GM12878 (cell line): Measurements from ENCODE around the gene ADAMTSL1.

Experiments
- IRF4 ChIP-seq: IDR thresholded peaks from 2 replicates; pipeline ENCODE4 v1.6.1; 2011; ENCODE audit warnings: low read depth, low read length
- MYC ChIP-seq: IDR thresholded peaks from 2 replicates; pipeline ENCODE4 v1.6.1; 2011; ENCODE audit warnings: mild to moderate bottlenecking, low read length, moderate library complexity, inconsistent platforms; ENCODE audit not compliant: insufficient read depth, insufficient replicate concordance, insufficient read length, severe bottlenecking
- TF ChIP-seq, protein P1 (sequence below), 3 experiments: IDR thresholded peaks in 2 of 3; conservative IDR thresholded peaks in 1 of 3; 2 replicates each; pipeline ENCODE4 v1.5.1; 2011; ENCODE audit warnings: low read depth in 3 of 3, low read length in 3 of 3, mild to moderate bottlenecking in 3 of 3, control low read depth in 2 of 3, moderate library complexity in 2 of 3, inconsistent platforms in 1 of 3, mixed read lengths in 1 of 3; ENCODE audit not compliant: control insufficient read depth in 2 of 3, insufficient read depth in 1 of 3; ENCODE audit errors: extremely low read depth in 1 of 3

DNA sequence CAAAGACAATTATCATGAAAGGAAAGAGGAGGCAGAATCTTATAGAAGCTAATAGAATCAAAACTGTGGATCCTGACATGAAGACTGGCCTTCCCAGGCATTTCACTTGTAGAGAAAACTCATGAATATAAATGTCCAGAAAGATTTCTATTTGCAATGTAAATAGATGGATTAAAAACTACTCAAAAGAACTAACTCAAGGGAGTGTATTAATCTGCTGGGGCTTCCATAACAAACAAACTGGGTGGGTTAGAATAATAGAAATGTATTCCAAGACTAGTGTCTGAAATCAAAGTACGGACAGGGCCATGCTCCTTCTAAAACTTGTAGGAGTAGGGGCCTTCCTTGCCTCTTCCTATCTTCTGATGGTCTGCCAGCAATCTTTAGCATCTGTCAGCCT lies 267.4 kb downstream of the ADAMTSL1 start:
- TF ChIP-seq, protein P1, sequence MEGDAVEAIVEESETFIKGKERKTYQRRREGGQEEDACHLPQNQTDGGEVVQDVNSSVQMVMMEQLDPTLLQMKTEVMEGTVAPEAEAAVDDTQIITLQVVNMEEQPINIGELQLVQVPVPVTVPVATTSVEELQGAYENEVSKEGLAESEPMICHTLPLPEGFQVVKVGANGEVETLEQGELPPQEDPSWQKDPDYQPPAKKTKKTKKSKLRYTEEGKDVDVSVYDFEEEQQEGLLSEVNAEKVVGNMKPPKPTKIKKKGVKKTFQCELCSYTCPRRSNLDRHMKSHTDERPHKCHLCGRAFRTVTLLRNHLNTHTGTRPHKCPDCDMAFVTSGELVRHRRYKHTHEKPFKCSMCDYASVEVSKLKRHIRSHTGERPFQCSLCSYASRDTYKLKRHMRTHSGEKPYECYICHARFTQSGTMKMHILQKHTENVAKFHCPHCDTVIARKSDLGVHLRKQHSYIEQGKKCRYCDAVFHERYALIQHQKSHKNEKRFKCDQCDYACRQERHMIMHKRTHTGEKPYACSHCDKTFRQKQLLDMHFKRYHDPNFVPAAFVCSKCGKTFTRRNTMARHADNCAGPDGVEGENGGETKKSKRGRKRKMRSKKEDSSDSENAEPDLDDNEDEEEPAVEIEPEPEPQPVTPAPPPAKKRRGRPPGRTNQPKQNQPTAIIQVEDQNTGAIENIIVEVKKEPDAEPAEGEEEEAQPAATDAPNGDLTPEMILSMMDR (IDR thresholded peaks at IDR 0.05 in 2 of 3, conservative IDR thresholded peaks at IDR 0.05 in 1 of 3; ENCODE audit: control insufficient read depth in 2 of 3, extremely low read depth in 1 of 3, insufficient read depth in 1 of 3, low read depth in 3 of 3, low read length in 3 of 3): no peak
- TF ChIP-seq IRF4 (no peak), MYC (no peak)
